GM18502 (cell line): ENCODE measurements around the gene HSF2BP.
"Not testable (repeated sequence)": the region's sequence is repeated elsewhere in the genome, so short reads cannot be mapped to it uniquely, and the experiment has no call there.

Experiments
- ATAC-seq: cut with Tn5 transposase; IDR thresholded peaks from one replicate; pipeline ENCODE4 v1.9.1; 2021; ENCODE audit warnings: mild to moderate bottlenecking; ENCODE audit not compliant: unreplicated experiment, poor library complexity

HSF2BP gene

GRCh38 chr21:43659136-43660000 lies at the start of gene HSF2BP, which contains the start of gene RRP1B:
TSS of gene HSF2BP (minus strand) at chr21:43659488. CDS start at chr21:43658096, 1,392 bp downstream.
TSS of gene RRP1B (plus strand) at chr21:43659560. CDS start at chr21:43659665, 105 bp downstream.
- peak; percentile 77 for ATAC-seq

- no peak for ATAC-seq
Measured at GRCh38 chr21:43708745-43709381, 49.6 kb upstream of the HSF2BP start.

GRCh38 chr21:43707462-43707861 lies 48.2 kb upstream of the HSF2BP start:
- no peak for ATAC-seq

- ATAC-seq: no peak
Measured at GRCh38 chr21:43703035-43703880, 44.0 kb upstream of the HSF2BP start.

- ATAC-seq: no peak
Measured at GRCh38 chr21:43702785-43703034, 43.4 kb upstream of the HSF2BP start.

- ATAC-seq: no peak
Measured at GRCh38 chr21:43701936-43702784, 42.9 kb upstream of the HSF2BP start.

- ATAC-seq: no peak
Measured at GRCh38 chr21:43699933-43700599, 40.8 kb upstream of the HSF2BP start.

GRCh38 chr21:43699492-43699777 lies 40.1 kb upstream of the HSF2BP start:
- not testable (repeated sequence) for ATAC-seq

- no peak for ATAC-seq
Measured at GRCh38 chr21:43697758-43698643, 38.7 kb upstream of the HSF2BP start.

- ATAC-seq: no peak
Measured at GRCh38 chr21:43696214-43696613, 36.9 kb upstream of the HSF2BP start.

- no peak for ATAC-seq
Measured at GRCh38 chr21:43694437-43695079, 35.3 kb upstream of the HSF2BP start.

GRCh38 chr21:43693981-43694380 lies 34.7 kb upstream of the HSF2BP start:
- no peak for ATAC-seq

GRCh38 chr21:43692949-43693348 lies 33.7 kb upstream of the HSF2BP start:
- no peak for ATAC-seq

- no peak for ATAC-seq
Measured at GRCh38 chr21:43691801-43692200, 32.5 kb upstream of the HSF2BP start.

GRCh38 chr21:43691086-43691795 lies 32.0 kb upstream of the HSF2BP start:
- ATAC-seq: no peak

- no peak for ATAC-seq
Measured at GRCh38 chr21:43690346-43690745, 31.1 kb upstream of the HSF2BP start.

GRCh38 chr21:43689556-43690337 lies 30.5 kb upstream of the HSF2BP start:
- no peak for ATAC-seq
